Measurements from ENCODE around the gene HORMAD2. TPM values are rescaled to one million over a fixed set of nuclear protein-coding genes. Genes with fewer than 3 reads are reported as not detected.
A peak's percentile ranks its signal among the peaks of the same experiment; 100 is the strongest.

Gene HORMAD2
- total RNA-seq (2014; rRNA removed; shearing (Covaris generic)) = not detected in 2 replicates
- polyA plus RNA-seq (2015; cell fraction: cytosol; rRNA removed) = not detected in 2 replicates
- not detected in 2 replicates for polyA plus RNA-seq (2015; cell fraction: nucleus; rRNA removed)

DNA sequence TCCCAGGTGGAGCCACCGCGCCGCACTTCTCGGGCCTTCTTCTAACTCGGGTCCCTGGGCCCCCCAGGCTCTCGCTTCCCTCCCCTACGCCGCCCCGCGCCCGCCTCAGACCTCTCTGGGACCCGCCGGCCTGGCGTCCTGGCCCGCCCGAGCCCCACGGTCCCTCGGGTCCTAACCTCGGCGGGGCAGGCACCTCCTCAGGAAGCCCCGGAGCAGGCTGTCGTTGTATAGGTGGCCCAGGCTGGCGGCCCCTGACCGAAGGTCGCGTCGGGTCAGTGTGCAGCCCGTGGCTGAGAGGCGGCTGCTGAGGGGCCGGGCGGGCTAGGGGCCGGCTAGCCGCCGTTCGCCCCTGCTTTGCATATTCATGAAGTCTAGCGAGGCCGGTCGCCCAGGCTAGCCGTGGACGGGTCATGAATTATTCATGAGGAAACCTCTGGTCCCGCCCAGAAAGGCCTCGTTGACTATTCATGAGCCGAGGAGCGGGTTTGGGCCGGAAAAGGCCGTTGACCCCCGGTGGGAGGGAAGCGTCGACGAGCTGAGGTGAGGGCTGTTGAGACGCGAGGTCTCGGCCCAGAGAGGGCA is at the start of gene HORMAD2:
Gene HORMAD2 (plus strand): TSS at position 513 of the 582 bp plus-strand sequence. CDS start 13,489 bp downstream, outside the sequence.
- DNase-seq (ENCODE audit: low read depth) = no peak

- DNase-seq (ENCODE audit: low read depth) = no peak
Observed at GRCh38 chr22:30031328-30031727, 48.9 kb upstream of the HORMAD2 start.

- DNase-seq (ENCODE audit: low read depth) = no peak
Observed at GRCh38 chr22:30031764-30032455, 48.4 kb upstream of the HORMAD2 start.

- DNase-seq (ENCODE audit: low read depth) = no peak
Observed at GRCh38 chr22:30033137-30033536, 47.1 kb upstream of the HORMAD2 start.

DNA sequence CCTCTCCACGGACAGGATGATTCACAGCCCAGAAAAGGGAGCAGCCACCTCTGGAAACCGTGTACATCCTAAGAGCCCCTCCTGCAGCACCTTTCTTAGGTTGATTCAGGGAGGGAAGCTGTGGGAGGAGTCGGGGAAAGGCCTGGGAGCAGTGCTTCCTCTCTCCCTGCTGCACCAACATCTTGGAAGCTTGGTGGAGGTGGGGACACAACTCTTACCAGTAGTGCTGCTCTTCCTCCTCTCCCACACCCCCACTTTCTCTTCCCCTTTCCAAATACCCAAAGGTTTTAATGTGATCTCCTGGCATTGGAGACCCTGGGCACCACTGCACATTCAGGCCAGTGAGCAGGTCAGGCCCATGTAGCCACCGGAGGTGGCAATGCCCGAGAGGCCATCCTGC is 46.4 kb upstream of the HORMAD2 start:
- DNase-seq (ENCODE audit: low read depth) = no peak

DNA sequence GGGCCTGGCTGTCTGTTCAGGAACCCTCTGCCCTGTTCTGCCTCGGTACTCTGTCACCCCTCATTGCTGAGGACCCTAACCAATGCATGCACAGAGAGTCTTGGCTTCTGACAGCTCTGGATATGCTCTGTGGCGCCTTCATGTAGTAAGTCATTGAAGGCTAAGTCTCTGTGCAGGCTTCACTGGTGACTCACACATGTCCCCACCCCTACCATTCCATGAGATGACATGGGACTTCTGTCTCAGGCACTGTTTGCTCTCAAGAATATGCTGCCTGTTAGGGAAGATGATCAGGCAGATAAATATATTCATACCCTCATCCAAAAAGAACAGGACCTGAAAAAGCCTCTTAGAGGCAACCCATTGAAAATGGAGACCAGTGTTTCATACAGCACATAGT is 43.6 kb upstream of the HORMAD2 start:
- DNase-seq (ENCODE audit: low read depth) = peak; percentile 27

DNA sequence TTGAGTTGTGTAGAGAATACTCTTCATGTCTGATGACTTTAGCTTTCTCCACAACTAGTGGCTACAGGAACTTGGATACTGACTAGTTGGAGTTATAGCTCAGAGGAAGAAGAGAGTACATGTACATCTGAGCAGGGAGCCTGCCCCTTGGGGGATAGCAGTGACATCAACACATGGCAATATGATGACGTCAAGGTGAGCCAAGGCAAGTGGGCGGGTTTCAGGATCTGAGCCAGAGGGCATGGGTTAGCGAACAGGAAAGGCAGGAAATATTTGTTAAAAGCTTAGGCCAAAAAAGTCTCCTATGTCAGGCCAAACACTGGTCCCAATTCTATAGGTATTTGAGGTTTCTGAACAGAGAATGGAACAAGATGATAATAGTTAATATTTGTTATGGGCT is 42.0 kb upstream of the HORMAD2 start:
- no peak for DNase-seq (ENCODE audit: low read depth)

GRCh38 chr22:30040499-30041260 is 39.6 kb upstream of the HORMAD2 start:
- DNase-seq (ENCODE audit: low read depth) = no peak

DNA sequence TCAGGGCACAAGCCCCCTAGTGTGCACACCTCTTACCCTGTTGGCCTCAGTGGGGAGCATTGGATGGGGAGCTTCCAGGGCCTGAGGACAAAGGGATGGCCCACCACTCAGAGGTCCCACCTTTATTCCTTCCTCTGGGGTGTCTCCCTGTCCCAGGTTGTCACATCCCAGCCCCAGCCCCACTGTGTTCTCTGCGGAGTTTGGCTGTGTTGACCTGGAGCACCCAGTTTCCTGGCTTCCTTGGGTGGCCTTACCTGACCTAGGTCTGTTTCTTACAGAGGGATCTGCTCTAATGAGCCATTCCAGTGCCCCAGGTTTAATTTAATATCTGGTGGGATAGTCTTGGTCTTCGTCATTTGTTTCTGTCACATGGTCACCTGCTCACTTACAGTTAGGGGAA is 38.8 kb upstream of the HORMAD2 start:
- no peak for DNase-seq (ENCODE audit: low read depth)

DNA sequence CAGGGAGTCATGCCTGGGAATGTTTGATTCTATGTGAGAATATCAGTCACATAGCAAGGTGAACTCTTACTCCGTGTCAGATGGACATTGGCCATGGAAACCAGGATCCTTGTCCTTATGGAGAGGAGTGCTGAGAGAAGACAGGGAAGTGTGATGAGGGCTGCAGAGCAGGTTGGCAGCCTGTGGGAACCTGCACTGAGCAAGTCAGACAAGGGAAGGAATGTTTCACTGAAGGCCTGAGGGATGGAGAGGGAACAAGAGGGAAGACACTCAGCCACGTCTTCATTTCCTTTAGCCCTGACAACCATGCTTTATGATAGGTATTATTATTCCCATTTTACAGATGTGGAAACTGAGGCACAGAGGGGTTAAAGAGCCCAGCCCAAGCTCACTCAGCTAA is 38.4 kb upstream of the HORMAD2 start:
- DNase-seq (ENCODE audit: low read depth) = no peak

GRCh38 chr22:30043161-30043560 is 37.1 kb upstream of the HORMAD2 start:
- DNase-seq (ENCODE audit: low read depth) = no peak

DNA sequence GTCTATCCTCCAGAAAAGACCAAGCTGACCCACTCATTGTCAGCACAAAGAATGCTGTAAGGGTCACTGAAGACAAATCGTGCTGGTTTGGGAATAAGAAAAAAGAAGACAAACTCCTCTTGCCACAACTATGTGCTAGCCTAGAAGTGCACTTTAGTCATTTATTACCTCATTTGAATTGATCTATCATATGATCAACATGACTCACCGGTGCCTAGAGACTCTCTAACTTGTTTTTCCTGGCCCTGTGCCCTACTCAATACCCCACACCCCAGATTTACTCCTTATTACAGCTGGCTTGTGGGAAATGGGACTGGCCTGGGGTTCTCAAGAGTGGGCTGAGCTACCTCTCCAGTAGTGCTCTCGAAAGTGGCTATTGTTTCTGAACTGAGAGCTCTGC is 35.9 kb upstream of the HORMAD2 start:
- DNase-seq (ENCODE audit: low read depth) = peak; percentile 86

DNA sequence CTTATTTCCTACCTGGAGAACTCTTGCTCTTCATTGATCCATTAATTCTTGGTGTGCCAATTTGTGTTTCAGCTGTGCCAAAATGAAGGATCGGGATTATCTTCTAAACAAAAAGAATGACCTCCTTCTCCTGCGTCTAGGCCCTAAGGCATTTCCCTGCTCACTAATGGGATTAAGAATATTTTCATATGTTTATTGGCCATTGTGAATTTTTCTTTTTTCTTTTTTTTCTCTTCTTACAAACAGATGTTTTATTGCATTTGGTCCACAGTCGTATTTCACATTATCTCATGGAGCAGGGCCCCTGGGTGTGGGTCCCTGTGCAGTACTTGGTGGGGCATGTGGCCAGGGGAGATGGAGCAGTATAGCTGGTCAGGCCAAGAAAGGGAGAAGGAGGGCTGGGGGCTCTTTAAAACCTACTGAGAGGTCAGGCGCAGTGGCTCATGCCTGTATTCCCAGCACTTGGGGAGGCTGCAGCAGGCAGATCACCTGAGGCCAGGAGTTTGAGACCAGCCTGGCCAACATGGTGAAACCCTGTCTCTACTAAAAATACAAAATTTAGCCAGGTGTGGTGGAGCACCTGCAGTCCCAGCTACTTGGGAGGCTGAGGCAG is 35.3 kb upstream of the HORMAD2 start:
- no peak for DNase-seq (ENCODE audit: low read depth)

DNA sequence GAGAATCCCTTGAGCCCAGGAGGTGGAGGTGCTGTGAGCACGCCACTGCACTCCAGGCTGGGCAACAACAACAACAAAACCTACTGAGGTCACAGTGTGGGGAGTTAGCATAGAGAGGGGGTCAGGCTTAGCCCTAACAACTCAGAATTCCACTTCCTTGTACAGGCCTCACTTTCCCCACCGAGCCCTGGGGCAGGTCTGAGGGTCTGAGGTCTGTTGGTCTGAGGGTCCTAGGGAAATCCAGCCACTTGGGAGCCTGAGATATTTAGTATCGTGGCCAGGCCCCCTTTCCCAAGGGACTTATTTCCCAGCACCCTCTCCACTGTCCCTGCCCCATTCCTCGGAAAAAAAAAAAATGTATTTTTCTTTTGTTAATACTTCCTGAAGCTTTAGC is 34.8 kb upstream of the HORMAD2 start:
- DNase-seq (ENCODE audit: low read depth) = no peak

DNA sequence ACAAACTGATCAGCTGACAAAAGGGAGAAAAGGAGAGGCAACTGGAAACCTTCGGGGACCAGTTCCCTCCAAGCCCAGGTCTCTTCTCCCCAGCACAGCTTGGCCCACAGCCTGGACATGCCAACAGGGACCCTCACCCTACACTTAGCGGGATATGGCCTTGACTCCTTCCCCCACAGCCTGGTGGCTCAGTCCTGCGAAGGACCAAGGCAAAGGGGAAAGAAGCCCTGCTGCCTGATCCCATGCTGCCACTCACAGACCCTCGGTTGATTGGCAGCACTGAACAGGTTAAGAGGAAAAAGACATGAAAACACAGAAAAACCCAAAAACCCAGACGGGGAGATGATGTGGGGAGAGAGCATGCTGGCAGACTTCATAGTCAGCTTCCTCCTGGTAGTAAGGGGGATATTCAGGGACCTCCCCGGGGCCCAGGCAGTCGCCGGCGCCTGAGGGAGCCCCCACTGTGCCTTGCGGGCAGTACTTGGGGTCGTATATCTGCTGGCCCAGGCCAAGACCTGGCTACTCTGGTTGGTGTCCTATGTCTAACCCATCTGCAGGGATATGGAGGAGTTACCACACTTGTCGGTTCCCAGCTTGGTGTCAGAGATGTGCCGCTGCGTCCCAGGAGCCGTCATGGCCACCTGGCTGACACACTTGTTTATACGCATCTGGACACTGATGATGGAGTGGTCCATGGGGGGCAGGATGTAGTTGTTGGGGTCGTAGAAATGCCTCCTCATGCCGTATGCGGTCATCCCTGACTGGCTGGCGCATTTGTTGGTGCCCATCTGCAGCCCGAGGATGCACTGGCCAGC is 34.2 kb upstream of the HORMAD2 start:
- no peak for DNase-seq (ENCODE audit: low read depth)

DNA sequence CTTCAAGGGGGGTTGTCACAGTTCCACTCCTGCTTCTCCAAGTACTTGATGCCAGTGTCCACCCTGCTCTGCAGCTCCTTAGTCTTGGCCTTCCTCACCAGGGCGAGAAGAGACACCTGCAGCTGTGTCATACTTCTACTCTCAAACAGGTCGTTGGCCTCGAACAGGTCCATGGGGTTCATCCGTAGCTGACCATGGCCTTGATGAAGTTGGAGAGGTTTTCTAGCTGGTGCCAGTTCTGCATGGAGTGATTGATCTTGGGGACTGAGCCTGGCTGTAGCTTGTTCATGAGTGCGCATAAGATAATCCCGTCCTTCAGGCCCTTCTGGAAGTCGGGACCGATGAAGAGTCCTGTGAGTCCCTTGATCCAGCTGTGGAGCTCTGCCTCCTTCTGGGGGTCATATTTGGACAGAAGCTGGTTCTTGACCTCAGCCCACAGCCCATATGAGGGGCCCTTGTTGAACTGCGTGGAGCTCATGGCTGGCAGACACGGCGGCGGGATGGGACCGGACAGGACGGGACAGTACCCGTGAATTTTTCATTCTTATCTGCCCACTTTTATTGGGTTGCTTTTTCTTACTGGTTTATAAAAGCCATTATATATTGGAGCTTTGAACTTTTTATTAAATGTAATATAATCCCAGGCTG is 33.4 kb upstream of the HORMAD2 start:
- no peak for DNase-seq (ENCODE audit: low read depth)

DNA sequence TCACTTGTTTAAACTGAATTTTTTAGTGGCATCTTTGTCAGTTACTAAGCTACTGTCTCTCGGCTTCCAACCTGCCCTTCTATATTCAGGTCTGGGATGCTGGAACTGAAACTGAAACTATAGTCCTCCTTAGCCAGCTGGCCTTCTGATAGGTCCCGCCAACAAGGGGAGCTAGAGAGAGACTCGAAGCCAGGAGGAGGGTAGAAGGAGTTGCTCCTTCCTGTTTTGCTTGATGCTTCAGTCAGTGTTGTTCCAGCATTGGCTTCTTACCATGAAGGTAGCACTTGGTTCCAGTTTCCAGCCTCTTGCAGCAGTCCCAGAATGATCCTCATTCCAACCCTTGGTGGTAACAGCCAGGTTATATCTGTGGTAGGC is 32.9 kb upstream of the HORMAD2 start:
- DNase-seq (ENCODE audit: low read depth) = peak; percentile 39

GRCh38 chr22:30048681-30049080 is 31.6 kb upstream of the HORMAD2 start:
- DNase-seq (ENCODE audit: low read depth) = no peak

DNA sequence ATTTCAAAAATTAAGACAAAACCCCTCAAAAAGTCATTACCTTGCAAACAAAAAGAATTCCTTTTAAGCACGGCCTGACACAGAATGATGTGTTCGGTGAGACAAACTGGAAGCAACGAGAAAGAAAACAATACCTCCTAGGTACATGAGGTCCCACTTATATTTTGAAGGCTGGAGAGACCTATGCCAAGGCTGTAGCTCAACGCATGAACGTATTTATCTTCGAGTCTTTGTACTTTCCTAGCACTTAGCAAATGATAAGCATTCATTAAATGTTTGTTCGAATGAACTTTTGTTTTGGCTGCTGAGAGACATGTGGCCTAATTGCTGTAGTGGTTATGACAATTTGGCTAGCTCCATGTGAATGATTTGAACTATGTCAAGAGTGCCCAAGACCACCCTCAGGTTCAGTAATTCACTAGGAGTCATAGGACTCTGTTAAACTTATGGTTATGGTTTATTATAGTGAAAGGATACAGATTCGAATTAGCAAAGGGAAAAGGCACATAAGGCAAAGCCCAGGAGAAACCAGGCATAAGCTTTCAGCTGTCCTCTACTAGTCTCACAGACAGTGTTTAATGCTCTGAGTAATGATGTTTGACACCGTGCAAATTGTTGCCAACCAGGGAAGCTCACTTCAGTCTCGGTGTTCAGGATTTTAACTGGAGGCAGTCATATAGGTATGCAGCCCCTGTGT is 26.0 kb upstream of the HORMAD2 start:
- DNase-seq (ENCODE audit: low read depth) = no peak

GRCh38 chr22:30054764-30055069 is 25.5 kb upstream of the HORMAD2 start:
- DNase-seq (ENCODE audit: low read depth) = no peak

Data from HT1080 (cell line).